HEK293 (cell line): ENCODE data around the gene TBX10.

Experiments used
- CTCF ChIA-PET: fragments of 350-600 bp; formaldehyde crosslinking; extraction: SDS; loops from one replicate; lab custom pipeline; 2021; ENCODE audit warnings: antibody characterized with exemption; lab: Yijun Ruan, JAX
- POLR2A ChIA-PET: fragments of 300-600 bp; formaldehyde crosslinking; extraction: SDS; loops from one replicate; lab custom pipeline; 2020; ENCODE audit warnings: antibody characterized with exemption, inconsistent platforms; lab: Yijun Ruan, JAX
- H3K27ac ChIP-seq: fragments of 200-500 bp; sonication (Bioruptor generic); 2 replicates; pipeline ENCODE4 v1.5.1; 2014; ENCODE audit warnings: low read depth, low read length, control low read depth, inconsistent platforms; ENCODE audit errors: extremely low read depth
- H3K36me3 ChIP-seq, 2 experiments: fragments of 200-500 bp in 1 of 2; sonication (Bioruptor generic) in 1 of 2; 1 replicate in 1 of 2; 2 replicates in 1 of 2; pipeline ENCODE4 v1.5.1; 2014 to 2017; ENCODE audit warnings: inconsistent platforms in 2 of 2, low read length in 2 of 2; ENCODE audit not compliant: control insufficient read depth in 2 of 2, insufficient read depth in 1 of 2
- H3K4me1 ChIP-seq: fragments of 200-500 bp; sonication (Bioruptor generic); 2 replicates; pipeline ENCODE4 v1.5.1; 2014; ENCODE audit warnings: mild to moderate bottlenecking, low read length, inconsistent platforms; ENCODE audit not compliant: control insufficient read depth, insufficient read depth
- H3K4me3 ChIP-seq: 2 replicates; pipeline ENCODE4 v1.5.1; 2011; ENCODE audit warnings: low read depth, mild to moderate bottlenecking, control low read depth, low read length, moderate library complexity
- H3K9me3 ChIP-seq: fragments of 200-500 bp; sonication (Bioruptor generic); 2 replicates; pipeline ENCODE4 v1.5.1; 2014; ENCODE audit warnings: low read depth, low read length, inconsistent platforms; ENCODE audit not compliant: control insufficient read depth, insufficient read depth
- SCRT2 ChIP-seq: fragments of 450-650 bp; formaldehyde crosslinking; IDR thresholded peaks from 2 replicates; pipeline ENCODE4 v1.5.1; 2016; ENCODE audit warnings: missing biosample characterization, missing genetic modification characterization
- ZBTB20 ChIP-seq: fragments of 450-650 bp; formaldehyde crosslinking; IDR thresholded peaks from 2 replicates; pipeline ENCODE4 v1.5.1; 2016; ENCODE audit warnings: missing biosample characterization, missing genetic modification characterization
- ZBTB7A ChIP-seq: fragments of 450-650 bp; formaldehyde crosslinking; IDR thresholded peaks from 2 replicates; pipeline ENCODE4 v1.5.1; 2016; ENCODE audit warnings: low read depth, missing biosample characterization, missing genetic modification characterization
- ZBTB8A ChIP-seq: fragments of 450-650 bp; formaldehyde crosslinking; IDR thresholded peaks from 2 replicates; pipeline ENCODE4 v1.5.1; 2016; ENCODE audit warnings: missing biosample characterization, missing genetic modification characterization
- ZNF10 ChIP-seq: fragments of 450-650 bp; formaldehyde crosslinking; IDR thresholded peaks from 2 replicates; pipeline ENCODE4 v1.5.1; 2017; ENCODE audit warnings: missing biosample characterization, missing genetic modification characterization
- ZNF138 ChIP-seq: fragments of 450-650 bp; formaldehyde crosslinking; IDR thresholded peaks from 2 replicates; pipeline ENCODE4 v1.5.1; 2016; ENCODE audit warnings: missing biosample characterization, missing genetic modification characterization, borderline replicate concordance
- ZNF274 ChIP-seq, 2 experiments: fragments of 200-500 bp in 1 of 2; fragments of 450-650 bp in 1 of 2; sonication (Bioruptor generic) in 1 of 2; formaldehyde crosslinking in 1 of 2; IDR thresholded peaks; 2 replicates each; pipeline versions ENCODE4 v1.5.1 to v1.6.1; 2014 to 2016; ENCODE audit warnings: borderline replicate concordance in 1 of 2, inconsistent platforms in 1 of 2, low read length in 1 of 2, missing biosample characterization in 1 of 2, missing genetic modification characterization in 1 of 2
- ZNF423 ChIP-seq: fragments of 450-650 bp; formaldehyde crosslinking; IDR thresholded peaks from 2 replicates; pipeline ENCODE4 v1.5.1; 2016; ENCODE audit warnings: missing biosample characterization, missing genetic modification characterization
- ZNF664 ChIP-seq: fragments of 450-650 bp; formaldehyde crosslinking; IDR thresholded peaks from 2 replicates; pipeline ENCODE4 v1.5.1; 2016; ENCODE audit warnings: missing biosample characterization, missing genetic modification characterization
- TF ChIP-seq, protein P1 (sequence below): fragments of 450-650 bp; formaldehyde crosslinking; IDR thresholded peaks from 2 replicates; pipeline ENCODE4 v1.5.1; 2017; ENCODE audit warnings: missing biosample characterization, missing genetic modification characterization

TBX10 gene

DNA sequence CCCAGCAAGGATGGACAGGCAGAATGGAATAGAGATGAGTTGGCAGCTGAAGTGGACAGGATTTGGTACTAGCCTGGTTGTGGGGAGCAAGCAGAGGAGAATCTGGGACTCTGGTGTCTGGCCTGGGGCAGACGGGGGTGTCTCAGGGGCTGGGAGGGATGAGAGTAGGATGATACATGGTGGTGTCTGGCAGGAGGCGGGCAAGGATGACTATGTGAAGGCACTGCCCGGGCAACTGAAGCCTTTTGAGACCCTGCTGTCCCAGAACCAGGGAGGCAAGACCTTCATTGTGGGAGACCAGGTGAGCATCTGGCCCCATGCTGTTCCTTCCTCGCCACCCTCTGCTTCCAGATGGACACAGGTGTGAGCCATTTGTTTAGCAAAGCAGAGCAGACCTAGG, 53.7 kb downstream of the TBX10 start:
- H3K36me3 ChIP-seq = peaks cover 0 to 36% of the 10 kb centered on the region in 2 experiments; a peak in 1 of 3 replicates
- POLR2A ChIA-PET = no interaction called here

DNA sequence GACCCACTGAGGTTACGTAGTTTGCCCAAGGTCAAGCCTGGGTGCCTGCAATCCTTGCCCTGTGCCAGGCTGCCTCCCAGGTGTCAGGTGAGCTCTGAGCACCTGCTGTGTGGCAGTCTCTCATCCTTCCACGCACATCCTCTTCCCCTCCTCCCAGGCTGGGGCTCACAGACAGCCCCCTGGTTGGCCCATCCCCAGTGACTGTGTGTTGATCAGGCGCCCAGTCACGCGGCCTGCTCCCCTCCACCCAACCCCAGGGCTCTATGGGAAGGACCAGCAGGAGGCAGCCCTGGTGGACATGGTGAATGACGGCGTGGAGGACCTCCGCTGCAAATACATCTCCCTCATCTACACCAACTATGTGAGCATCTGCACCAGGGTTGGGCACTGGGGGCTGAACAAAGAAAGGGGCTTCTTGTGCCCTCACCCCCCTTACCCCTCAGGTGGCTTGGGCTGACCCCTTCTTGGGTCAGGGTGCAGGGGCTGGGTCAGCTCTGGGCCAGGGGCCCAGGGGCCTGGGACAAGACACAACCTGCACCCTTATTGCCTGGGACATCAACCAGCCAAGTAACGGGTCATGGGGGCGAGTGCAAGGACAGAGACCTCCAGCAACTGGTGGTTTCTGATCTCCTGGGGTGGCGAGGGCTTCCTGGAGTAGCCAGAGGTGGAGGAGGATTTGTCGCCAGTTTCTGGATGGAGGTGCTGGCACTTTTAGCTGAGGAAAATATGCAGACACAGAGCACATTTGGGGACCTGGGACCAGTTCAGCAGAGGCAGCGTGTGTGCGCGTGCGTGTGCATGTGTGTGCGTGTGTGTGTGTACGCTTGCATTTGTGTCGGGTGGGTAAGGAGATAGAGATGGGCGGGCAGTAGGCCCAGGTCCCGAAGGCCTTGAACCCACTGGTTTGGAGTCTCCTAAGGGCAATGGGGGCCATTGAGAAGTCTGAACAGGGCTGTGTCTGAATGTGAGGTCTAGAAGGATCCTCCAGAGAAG, 54.4 kb downstream of the TBX10 start:
- Histone ChIP-seq H3K27ac (no peak overlapping the region), H3K9me3 (no peaks in the 10 kb centered on the region), H3K4me3 (no peak overlapping the region), H3K4me1 (no peaks in the 10 kb centered on the region), H3K36me3 (peaks cover 0 to 36% of the 10 kb centered on the region in 2 experiments; a peak in 1 of 3 replicates)
- TF ChIP-seq SCRT2 (tag by site-specific recombination) = peak; percentile 25; the same call in 1 of the 2 replicates
- TF ChIP-seq ZNF274 (IDR thresholded peaks at IDR 0.05; ENCODE audit: low read length) = no peak
- TF ChIP-seq ZNF274 (tag by site-specific recombination; IDR thresholded peaks at IDR 0.05; ENCODE audit: borderline replicate concordance) = no peak
- no peak for TF ChIP-seq ZBTB7A
- ChIA-PET POLR2A (no interaction called here), CTCF (interaction anchor here (0.6 to 3.1 kb wide), 5 partner anchors 7 to 32 kb away, joined by 3 to 13 read pairs (median 5); no protein-coding TSS in a partner anchor)

More for the DNA sequence above, 53.7 kb downstream of the TBX10 start:
- no peak overlapping the region for H3K27ac ChIP-seq
- no peaks in the 10 kb centered on the region for H3K9me3 ChIP-seq
- CTCF ChIA-PET = interaction anchor here (0.6 to 1.4 kb wide), 2 partner anchors 19 to 28 kb away, joined by 3 read pairs; no protein-coding TSS in a partner anchor
- TF ChIP-seq ZNF423 (no peak), ZNF664 (tag by site-specific recombination) (no peak), ZBTB8A (tag by site-specific recombination) (no peak), ZBTB20 (tag by site-specific recombination) (no peak), ZNF138 (tag by site-specific recombination) (no peak)
- TF ChIP-seq, all 188 proteins: peak for 0
- no peak overlapping the region for H3K4me3 ChIP-seq
- no peaks in the 10 kb centered on the region for H3K4me1 ChIP-seq

DNA sequence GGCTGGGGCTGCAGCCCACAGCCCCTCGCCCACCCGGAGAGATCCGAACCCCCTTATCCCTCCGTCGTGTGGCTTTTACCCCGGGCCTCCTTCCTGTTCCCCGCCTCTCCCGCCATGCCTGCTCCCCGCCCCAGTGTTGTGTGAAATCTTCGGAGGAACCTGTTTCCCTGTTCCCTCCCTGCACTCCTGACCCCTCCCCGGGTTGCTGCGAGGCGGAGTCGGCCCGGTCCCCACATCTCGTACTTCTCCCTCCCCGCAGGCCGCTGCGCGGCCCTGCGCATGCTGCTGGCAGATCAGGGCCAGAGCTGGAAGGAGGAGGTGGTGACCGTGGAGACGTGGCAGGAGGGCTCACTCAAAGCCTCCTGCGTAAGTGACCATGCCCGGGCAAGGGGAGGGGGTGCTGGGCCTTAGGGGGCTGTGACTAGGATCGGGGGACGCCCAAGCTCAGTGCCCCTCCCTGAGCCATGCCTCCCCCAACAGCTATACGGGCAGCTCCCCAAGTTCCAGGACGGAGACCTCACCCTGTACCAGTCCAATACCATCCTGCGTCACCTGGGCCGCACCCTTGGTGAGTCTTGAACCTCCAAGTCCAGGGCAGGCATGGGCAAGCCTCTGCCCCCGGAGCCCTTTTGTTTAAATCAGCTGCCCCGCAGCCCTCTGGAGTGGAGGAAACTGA, 55.2 kb downstream of the TBX10 start:
- POLR2A ChIA-PET = interaction anchor here (1.0 to 1.3 kb wide), 4 partner anchors 8 to 183 kb away, joined by 3 to 7 read pairs (median 4); partner anchors contain the start of gene PPP1CA
- peak overlapping the region; percentile 66; the same call in 1 of the 2 replicates for H3K27ac ChIP-seq
- no peaks in the 10 kb centered on the region for H3K9me3 ChIP-seq
- TF ChIP-seq, protein P1, sequence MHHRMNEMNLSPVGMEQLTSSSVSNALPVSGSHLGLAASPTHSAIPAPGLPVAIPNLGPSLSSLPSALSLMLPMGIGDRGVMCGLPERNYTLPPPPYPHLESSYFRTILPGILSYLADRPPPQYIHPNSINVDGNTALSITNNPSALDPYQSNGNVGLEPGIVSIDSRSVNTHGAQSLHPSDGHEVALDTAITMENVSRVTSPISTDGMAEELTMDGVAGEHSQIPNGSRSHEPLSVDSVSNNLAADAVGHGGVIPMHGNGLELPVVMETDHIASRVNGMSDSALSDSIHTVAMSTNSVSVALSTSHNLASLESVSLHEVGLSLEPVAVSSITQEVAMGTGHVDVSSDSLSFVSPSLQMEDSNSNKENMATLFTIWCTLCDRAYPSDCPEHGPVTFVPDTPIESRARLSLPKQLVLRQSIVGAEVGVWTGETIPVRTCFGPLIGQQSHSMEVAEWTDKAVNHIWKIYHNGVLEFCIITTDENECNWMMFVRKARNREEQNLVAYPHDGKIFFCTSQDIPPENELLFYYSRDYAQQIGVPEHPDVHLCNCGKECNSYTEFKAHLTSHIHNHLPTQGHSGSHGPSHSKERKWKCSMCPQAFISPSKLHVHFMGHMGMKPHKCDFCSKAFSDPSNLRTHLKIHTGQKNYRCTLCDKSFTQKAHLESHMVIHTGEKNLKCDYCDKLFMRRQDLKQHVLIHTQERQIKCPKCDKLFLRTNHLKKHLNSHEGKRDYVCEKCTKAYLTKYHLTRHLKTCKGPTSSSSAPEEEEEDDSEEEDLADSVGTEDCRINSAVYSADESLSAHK = peak; percentile 49; the same call in 1 of the 2 replicates
- TF ChIP-seq ZNF10 (tag by site-specific recombination) = no peak
- TF ChIP-seq, all 188 proteins: peak for 1
- peaks cover 0 to 36% of the 10 kb centered on the region in 2 experiments; a peak in 1 of 3 replicates for H3K36me3 ChIP-seq
- CTCF ChIA-PET = interaction anchor here (0.6 to 3.1 kb wide), 14 partner anchors 8 to 79 kb away, joined by 3 to 23 read pairs (median 4); partner anchors contain the start of gene PITPNM1
- H3K4me1 ChIP-seq = no peaks in the 10 kb centered on the region
- H3K4me3 ChIP-seq = peak overlapping the region; percentile 72
